HG02840 (cell line): ENCODE measurements around the gene SLC38A10.
"Not testable (repeated sequence)": the region's sequence is repeated elsewhere in the genome, so short reads cannot be mapped to it uniquely, and the experiment has no call there.

Experiments
- ATAC-seq: cut with Tn5 transposase; IDR thresholded peaks from one replicate; pipeline ENCODE4 v1.9.1; 2021; ENCODE audit warnings: mild to moderate bottlenecking, moderate library complexity, moderate number of reproducible peaks; ENCODE audit not compliant: unreplicated experiment, low FRiP score

Gene SLC38A10

DNA sequence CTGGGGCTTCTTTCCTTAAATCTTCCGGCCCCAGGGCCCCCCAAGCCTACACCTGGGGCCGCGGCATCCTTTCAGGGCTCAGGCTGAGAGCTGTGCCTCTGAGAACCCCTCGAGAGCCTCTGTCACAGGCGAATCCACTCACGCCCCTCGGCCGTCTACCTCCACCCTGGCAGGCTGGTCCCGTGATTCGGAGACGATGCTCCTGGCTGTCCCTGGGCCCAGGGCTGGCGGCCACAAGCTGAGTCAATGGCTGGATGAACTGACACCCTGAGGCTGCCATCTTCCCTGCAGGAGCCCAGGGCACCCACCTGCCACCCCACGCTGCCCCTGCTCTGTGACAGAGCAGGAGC is 60.6 kb downstream of the SLC38A10 start:
- ATAC-seq: no peak

DNA sequence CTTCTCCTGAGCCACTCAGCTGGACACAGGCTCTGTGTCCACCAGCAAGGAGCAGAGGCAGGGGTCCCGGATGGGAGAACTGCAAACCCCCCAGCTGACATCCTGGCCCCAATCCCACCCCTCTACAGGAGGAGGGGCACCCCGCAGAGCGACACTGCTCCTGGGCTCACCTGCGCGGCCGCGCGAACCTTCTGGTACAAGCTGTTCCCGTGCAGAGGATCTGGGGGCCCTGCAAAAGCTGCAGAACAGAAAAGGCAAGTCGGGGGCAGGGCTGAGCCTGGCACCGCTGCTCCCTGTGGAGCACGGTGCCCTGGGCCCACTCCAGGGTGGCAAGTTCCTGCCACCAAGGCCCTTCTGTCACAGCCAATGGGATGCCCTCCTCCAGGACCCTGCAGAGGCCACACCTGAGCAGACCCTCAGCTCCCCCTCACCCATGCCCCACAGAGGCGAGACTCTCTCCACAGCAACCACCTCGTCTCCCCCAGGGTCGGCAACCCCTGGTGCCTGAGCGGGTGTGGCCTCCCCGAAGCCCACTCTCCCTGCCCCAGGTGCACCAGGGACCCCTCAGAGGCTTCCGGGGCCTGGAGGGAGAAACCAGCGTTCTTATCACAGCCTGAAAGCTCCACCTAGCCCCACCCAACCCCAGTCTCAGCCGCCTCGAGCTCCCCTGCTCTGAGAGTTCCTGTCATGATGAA is 61.1 kb downstream of the SLC38A10 start:
- no peak for ATAC-seq

DNA sequence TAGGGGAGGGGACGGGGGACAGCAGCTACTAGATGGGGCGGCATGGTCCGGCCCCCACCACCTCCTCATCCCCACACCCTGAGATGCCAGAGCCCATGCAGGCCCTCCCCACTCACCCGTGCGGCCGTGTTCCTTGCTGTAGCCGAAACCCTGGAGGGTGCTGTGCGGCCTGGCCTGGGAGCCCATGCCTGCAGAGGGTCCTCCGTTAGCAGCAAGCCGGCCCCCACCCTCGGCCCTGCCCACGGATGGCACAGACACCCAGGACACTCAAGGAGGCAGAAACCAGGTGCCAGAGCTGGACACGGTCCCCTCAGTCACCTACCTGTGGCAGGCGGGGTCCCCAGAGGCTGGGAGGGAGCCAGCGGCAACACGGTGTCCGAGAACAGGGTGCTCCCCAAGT is 61.8 kb downstream of the SLC38A10 start:
- no peak for ATAC-seq

DNA sequence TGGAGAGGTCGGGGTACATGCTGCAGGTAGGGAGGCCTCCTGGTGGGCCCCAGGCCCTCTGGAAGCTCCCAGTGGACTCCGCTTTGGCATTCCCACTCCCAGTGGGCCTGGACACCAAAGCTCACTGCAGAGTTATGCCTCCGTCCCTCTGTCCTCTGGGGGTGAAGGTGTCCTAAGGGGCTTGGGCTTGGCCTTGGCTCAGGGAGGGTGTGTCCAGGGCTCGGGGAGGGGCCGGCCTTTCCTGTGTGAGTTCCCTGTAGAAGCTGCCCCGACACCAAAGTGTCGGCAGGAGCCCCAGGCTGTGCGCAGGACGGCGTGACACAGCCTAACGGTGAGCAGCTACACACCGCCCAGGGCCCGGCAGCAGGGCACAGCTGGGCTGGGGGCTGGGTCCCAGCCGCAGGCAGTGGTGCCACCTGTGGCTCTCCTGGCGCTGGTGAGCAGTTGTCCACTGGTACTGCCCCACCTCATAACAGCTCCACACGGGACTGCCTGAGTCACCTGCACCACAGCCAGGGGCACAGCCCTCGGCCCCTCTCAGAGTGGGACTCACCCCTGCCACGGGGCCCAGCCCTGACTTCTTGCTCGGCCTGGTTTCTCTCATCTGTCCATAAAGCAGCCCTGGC is 62.4 kb downstream of the SLC38A10 start:
- ATAC-seq: no peak

DNA sequence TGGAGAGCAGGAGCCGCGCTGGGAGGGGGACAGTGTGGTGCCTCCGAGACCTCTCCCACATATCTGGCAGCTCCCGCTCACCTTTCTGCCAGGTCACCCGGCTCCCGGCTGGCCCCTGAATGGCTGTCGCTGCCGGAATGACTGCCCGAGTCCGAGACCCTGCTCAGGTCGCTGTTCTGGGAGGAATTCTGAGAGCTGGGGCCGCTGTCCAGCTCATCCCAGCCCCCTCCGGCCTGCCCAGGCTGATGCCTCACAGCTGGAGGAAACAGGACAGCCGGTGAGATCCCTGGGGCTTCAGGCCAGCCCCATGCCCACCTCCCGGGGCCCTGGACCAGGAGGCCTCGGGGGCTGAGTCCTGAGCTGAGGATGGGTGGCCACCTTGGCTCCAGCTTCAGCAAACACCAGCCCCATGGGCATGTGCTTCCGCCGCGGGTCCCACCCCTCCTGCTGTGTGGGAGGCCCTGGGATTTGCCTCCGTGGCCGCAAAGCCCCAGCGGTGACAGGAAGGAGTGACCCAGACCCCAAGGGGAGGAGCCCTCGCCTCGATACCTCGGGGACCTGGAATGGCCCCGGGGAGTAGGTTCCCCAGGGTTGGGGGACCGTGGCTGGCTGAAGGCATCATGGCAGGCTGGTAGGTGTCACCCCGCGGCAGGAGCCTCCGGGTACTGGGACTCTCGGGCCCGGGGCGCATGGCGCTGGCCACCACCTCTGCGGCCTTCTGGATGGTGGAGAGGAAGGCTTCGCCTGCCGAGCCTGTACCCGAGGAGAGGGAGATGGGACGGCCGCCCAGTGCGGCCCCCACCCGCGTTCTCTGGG is 63.1 kb downstream of the SLC38A10 start:
- no peak for ATAC-seq

DNA sequence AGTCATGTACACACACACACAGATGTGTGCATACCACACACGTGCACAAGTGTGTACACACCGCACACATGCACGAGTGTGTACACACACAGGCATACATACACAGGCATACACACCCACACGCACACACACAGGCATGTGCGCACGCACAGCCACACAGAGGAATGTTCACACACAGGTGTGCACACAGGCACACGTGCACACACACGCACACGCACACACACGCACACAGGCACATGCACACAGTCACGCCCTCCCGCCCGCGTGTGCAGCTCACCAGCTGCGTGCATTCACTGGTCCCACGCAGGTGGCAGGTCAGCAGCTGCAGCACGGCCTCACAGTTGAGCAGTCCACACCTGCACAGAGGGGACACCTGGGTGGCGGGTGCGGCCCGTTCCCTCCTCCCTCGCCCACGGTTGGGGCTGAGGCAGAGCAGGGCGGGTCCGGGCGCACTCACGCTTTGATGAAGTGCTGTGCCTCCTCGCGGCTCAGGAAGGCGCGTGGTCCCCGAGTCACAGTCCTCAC is 63.9 kb downstream of the SLC38A10 start:
- ATAC-seq: no peak

DNA sequence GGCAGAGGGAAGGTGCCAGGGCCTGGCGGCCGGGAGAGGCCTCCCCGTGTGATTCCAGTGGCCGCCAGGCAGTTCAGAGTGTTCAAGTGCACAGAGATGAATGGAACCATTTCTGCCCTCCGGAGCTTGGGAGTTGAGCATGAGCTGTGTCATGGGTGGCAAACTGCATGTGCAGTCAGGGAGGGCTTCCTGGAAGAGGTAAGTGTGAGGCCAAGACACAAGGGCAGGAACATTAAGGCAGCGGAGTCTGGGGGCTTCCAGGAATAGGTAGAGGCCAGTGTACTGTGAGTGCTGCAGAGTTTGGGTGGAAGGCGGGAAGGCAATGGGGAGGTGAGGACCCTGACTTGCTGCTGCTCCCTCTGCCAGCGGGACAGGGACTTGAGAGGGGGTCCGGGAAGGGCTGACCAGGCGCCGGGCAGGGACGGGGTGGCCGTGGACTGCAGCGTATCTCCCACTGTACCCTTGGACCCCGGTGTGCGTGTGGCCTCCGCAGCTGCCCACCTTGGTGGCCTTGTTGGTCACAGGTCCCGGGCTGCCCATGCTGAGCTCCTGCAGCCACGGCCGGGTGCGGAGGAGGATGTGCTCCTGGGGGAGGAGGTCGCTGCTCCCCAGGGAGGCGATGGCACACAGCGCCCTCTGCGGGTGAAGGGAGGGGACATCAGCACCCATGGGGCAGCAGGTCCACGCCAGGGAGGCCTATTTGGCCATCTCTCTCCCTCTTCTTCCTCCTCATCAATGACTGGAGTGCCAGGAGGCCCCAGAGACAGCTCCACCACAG is 64.9 kb downstream of the SLC38A10 start:
- ATAC-seq: no peak

DNA sequence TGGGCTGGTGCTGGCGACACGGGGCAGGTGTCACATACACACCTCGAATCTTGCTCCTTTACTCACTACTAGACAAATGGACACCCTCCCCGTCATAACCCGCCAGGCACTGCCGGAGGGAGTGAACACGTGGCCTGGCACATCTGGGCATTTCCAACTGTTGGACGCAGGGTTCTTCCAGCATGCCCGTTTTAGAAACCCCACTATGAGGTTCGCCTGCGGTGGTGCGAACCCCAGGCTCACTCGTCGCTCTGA is 65.5 kb downstream of the SLC38A10 start:
- no peak for ATAC-seq

DNA sequence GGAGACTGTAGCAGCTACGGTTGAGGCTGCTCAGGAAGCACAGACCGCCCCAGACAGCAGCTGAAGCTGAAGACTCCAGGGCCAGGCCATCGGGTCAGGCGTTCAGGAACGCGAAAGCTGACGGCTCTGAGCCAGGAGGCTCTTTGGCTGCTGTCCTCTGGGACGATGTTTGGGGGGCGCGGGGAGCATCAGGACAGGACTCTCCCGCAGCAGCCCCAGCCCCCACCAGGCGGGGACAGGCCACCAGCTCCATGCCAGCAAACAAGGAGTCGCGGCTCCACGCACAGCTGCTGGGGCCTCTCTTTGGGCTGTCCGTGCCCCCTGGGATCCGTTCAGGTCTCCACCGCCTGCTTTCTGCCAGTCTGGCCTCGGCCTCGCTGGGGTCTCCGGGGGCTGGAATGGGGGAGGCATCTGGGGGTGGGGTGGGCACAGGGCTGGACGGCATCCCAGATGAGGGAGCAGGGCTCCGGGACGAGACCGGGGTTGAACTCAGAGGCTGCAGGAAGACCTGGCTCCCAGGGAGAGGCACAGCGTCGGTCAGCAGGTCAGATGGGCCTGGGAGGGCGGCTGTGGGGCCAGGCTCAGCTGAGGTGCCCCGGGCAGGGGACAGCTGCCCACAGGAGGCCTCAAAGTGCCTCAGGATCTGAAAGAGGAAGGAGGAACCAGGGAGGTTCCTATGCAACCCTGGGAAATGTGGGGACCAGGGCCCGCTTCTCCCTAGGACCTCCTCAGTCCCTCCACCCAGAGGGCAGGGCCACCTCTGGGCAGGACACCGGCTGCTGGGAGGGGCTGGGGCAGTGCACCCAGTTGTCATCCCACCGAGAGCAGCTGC is 66.1 kb downstream of the SLC38A10 start:
- no peak for ATAC-seq

DNA sequence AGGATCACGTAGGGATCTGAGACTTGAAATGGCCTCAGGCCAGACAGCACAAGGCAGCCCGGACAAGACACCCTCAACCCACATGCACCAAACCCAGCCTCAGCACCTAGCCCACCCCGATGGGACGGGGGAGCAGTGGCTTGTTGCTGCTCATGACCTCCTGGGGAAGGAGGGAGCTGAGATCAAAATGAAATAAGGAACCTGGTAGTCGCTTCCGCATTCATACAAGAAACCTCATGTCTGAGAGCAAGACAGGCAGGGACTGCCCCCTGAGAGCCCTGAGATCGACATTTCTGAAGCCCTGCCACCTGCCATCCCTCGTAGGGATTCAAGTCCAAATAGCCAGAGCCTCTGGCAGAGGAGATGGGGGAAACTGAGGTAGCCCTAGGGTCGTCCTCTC is 66.7 kb downstream of the SLC38A10 start:
- ATAC-seq: no peak

DNA sequence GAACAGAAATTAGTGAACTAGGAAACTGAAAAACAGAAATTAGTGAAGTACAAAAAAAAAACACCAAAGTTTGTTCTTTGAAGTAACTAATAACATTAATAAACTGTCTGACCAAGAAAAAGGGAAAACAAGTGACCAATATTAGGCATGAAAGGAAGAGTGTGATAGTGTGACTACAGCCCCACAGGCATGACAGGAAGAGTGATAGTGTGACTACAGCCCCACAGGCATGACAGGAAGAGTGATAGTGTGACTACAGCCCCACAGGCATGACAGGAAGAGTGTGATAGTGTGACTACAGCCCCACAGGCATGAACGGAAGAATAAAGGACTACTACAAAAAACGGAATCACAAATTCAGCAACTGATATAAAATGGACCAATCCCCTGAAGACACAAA is 67.5 kb downstream of the SLC38A10 start:
- ATAC-seq: not testable (repeated sequence)

DNA sequence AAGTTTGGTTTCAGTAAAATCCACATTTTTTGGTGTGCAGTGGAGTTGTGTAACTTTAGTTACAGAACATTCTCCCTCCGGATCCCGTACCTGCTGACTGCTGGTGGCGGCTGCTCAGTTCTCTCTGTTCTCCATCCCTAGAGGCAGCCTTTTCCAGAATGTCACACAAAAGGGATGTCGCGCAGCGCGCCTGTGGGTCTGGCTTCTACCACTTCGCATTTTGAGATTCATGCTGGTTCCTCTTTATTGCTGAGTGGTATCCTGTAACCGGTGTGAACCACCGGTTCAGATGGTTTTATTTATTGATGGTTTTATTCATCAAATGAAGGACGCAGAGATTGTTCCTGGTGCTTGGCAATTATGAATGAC is 71.4 kb downstream of the SLC38A10 start:
- no peak for ATAC-seq

DNA sequence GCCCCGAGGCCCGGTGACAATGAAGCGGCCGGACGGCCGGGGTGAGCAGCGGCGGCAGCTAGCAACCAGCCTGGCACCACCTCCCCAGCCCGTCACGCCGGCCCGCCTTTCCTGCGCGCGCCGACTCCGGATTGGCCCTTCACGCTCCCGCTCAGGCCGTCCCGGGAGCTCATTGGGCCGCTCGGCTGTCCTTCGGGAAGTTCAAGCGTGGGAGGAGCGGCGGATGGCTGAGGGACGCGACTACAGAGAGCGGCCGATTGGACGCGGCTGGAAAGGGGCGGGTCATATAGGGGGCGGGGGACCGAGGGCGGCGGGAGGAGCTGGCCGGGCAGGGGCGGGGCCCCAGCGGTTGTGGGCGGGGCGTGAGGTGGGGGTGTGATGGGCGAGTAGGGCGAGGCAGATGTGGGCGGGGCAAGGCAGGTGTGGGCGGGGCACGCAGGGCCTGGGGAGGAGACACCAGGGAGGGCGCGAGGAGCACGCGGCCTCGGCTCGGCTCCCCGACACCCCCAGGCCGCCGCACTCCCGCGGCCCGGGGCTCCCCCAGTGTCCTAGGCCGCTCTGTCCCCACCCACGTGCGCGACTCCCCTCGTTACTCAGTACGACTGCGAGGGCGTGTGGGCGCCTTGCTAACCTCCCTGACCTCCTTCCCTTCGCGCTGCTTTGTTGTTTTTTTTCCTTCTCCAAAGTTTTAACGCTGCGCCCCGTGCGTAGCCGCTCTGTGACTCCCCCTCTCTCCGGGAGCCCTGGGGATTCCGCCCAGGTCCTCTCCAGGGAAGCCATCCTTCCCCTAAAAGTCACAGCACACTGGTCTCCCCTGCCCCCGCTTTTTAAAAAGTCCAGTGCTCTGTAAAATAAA is 72.0 kb downstream of the SLC38A10 start, which contains the start of gene CEP131:
CEP131 (minus strand) TSS at position 60 of the 856 bp plus-strand sequence. CDS start 2,909 bp downstream, outside the sequence.
- peak; percentile 92 for ATAC-seq

DNA sequence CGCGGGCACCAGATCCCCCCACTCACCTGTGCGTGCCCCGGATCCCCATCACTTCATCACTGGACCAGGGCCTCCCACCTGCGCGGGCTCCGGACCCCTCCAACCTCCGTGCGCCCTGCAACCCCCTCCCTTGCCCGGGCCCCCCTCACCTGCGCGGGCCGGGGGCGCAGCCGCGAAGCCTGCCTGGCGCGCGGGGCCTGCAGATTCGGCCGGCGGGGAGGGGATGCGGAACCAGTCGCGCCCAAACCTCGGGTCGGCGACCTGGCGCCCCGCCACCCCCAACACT is 72.5 kb downstream of the SLC38A10 start:
- ATAC-seq: no peak

DNA sequence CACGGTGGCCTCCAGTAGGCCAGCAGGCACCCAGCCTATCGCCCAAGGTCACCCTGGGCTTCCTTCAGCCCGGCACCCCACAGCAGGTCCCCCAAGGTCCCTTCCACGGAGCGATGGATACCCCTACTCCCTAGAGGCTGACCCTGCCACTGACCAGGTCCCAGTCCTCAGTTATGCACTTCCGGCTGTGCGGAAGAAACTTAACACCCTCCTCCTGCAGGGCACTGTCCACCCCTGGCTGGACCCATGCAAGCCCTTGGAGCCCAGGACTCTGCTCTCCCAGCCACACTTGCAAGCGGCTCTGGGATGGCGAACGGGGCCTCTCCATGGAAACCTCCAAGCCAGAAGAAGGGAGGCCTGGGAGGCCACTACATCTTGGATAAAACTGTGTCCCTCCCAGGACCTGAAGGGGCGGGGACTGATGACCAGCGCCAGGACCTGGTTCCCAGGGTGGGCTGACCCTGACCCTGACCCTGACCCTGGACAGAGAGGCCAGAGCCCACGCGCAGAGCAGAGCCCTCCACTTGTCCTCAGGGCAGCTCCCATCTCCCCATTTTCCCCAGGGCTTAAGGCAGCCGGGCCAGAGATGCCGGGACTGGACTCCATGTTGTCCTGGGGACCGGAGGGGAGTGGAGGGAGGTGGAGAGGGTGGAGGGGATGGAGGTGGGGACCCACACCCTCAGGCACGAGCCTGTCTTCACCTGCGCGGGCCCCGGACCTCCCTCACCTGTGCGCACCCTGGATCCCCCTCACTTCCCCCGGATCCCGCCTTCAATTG is 73.1 kb downstream of the SLC38A10 start:
- ATAC-seq: no peak

DNA sequence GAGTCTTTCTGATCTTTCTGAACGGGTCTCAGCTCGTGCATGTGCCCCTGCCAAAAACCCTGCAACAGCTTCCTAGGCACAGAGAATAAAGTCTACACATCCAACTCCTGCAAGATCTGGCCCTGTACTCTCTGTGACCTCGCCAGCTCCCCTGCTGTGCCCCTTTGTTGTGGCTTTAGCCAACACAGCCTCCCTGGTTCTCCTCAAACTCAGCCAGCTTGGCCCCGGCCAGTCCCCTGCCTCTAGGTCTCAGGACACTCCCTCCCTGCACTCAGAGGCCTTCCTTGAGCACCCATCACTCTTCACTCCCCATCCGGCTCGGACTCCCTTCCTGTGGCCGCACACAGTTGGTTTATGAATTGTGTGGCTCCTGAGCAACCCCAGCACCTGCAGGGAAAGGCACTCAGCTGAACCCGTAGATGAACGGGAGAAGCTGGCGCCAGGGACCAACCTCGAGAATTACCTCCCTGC is 73.7 kb downstream of the SLC38A10 start:
- ATAC-seq: no peak

DNA sequence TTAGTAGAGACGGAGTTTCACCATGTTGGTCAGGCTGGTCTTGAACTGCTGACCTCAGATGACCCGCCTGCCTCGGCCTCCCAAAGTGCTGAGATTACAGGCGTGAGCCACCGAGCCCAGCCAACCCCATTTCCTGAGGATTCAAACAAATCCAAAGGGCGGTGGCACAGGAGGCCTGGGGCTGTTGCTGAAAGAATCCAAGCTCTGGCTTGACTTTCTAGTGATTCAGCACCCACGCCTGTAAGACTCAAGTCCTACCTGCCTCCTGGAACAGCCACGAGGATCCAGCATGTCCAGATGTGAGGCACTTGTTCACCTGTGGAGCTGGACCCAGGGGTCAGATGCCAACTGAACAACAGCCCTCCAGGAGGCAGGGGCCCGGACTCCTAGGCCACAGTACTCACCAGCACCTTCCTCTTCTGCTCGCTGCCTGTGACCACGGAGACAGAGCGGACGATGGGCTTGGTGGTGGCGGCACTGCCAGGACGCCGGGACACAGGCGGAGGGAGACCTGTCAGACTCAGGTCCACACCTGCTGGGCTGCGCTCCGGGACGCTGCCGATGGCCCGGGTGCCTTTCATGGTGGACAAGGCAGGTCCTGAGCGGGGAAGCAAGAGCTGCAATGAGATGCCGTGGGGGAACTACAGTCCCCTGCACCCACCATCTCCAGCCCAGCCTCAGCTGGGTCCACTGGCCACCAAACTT is 75.5 kb downstream of the SLC38A10 start:
- ATAC-seq: no peak

DNA sequence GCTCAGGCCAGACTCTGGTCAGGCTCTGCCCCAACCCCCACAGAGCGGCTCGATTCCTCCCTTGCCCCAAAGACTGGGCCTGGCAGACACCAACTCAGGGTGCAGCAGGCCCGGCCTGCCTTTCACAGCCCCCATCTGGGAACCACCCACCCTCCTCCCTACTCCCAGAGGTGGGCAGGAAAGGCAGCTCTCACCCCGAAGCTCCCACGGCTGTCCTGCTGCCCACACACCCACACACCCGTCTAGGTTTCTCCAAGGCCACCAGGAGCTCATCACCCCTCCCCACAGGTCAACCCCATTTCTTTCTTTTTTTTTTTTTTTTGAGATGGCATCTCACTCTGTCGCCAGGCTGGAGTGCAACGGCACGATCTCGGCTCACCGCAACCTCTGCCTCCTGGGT is 76.1 kb downstream of the SLC38A10 start:
- ATAC-seq: no peak
